ENCODE measurements around the gene DNHD1. TPM values are rescaled to one million over a fixed set of nuclear protein-coding genes. Genes with fewer than 3 reads are reported as not detected.

DNHD1 gene
- total RNA-seq, 1 donor from 2014 or later = 6.6 TPM

DNA sequence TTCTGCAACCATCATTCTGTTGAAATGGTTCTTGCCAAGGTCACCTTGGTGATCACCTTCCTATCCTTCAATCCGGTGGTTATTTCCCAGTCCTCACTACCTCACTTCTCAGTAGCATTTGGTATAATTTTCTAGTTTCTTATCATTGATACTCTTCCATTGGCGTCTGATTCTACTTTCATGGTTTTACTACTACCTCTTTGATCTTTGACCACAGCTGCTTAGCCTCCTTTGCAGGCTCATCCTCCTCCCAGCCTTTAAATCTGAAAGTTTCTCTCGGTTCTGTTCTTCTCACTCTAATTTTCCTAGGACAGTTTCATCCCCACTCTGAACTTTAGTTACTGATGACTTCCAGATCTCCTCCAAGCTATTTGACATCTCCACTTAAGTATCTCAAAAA is 10.8 kb upstream of the DNHD1 start:
- Mint-ChIP-seq H3K27ac (ENCODE audit: unreplicated experiment) (no peak overlapping the region), H3K9me3 (ENCODE audit: unreplicated experiment) (no peaks in the 10 kb centered on the region), H3K36me3 (ENCODE audit: unreplicated experiment) (peaks cover 21% of the 10 kb centered on the region), H3K27me3 (ENCODE audit: unreplicated experiment) (no peaks in the 10 kb centered on the region), H3K4me3 (ENCODE audit: unreplicated experiment) (no peak overlapping the region), H3K4me1 (ENCODE audit: unreplicated experiment) (peaks cover 14% of the 10 kb centered on the region)
- TF ChIP-seq, protein P1, sequence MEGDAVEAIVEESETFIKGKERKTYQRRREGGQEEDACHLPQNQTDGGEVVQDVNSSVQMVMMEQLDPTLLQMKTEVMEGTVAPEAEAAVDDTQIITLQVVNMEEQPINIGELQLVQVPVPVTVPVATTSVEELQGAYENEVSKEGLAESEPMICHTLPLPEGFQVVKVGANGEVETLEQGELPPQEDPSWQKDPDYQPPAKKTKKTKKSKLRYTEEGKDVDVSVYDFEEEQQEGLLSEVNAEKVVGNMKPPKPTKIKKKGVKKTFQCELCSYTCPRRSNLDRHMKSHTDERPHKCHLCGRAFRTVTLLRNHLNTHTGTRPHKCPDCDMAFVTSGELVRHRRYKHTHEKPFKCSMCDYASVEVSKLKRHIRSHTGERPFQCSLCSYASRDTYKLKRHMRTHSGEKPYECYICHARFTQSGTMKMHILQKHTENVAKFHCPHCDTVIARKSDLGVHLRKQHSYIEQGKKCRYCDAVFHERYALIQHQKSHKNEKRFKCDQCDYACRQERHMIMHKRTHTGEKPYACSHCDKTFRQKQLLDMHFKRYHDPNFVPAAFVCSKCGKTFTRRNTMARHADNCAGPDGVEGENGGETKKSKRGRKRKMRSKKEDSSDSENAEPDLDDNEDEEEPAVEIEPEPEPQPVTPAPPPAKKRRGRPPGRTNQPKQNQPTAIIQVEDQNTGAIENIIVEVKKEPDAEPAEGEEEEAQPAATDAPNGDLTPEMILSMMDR (IDR thresholded peaks at IDR 0.05) = no peak
- no peak for DNase-seq (ENCODE audit: extremely low spot score, unreplicated experiment)

DNA sequence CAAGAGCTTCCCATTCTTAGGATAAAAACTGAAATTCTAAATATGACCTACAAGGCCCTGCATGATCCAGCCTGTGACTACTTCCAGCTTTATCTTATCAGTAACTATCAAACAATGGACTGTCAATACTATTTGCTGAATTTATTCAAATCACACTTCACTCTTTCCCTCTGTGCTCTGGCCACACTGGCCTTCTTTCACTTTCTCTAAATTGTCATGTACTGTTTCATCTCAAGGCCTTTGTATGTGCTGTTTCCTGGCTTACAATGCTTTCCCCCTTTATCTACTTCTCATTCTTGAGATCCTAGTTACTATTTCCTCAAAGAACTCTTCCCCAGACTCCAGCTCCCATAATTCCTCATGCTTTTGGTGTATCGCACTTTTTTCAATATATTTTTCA is 10.1 kb upstream of the DNHD1 start:
- H3K9me3 Mint-ChIP-seq (ENCODE audit: unreplicated experiment) = no peaks in the 10 kb centered on the region
- peaks cover 14% of the 10 kb centered on the region for H3K4me1 Mint-ChIP-seq (ENCODE audit: unreplicated experiment)
- no peaks in the 10 kb centered on the region for H3K27me3 Mint-ChIP-seq (ENCODE audit: unreplicated experiment)
- TF ChIP-seq, protein P1 (IDR thresholded peaks at IDR 0.05) = no peak
- DNase-seq (ENCODE audit: extremely low spot score, unreplicated experiment) = no peak
- no peak overlapping the region for H3K4me3 Mint-ChIP-seq (ENCODE audit: unreplicated experiment)
- H3K36me3 Mint-ChIP-seq (ENCODE audit: unreplicated experiment) = peaks cover 21% of the 10 kb centered on the region
- H3K27ac Mint-ChIP-seq (ENCODE audit: unreplicated experiment) = no peak overlapping the region

DNA sequence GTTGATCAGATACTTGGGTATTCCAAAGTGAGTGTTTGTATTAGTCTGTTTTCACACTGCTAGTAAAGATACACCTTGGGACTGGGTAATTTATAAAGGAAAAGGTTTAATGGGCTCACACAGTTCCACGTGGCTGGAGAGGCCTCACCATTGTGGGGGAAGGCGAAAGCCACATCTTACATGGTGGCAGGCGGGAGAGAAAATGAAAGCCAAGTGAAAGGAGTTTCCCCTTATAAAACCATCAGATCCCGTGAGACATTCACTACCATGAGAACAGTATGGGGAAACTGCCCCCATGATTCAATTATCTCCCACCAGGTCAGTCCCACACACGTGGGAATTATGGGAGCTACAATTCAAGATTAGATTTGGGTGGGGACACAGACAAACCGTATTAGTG is 8.7 kb upstream of the DNHD1 start:
- TF ChIP-seq, protein P1 (IDR thresholded peaks at IDR 0.05) = no peak
- Mint-ChIP-seq H3K27me3 (ENCODE audit: unreplicated experiment) (no peaks in the 10 kb centered on the region), H3K36me3 (ENCODE audit: unreplicated experiment) (peaks cover 10% of the 10 kb centered on the region), H3K4me1 (ENCODE audit: unreplicated experiment) (peaks cover 3% of the 10 kb centered on the region), H3K27ac (ENCODE audit: unreplicated experiment) (no peak overlapping the region), H3K4me3 (ENCODE audit: unreplicated experiment) (no peak overlapping the region), H3K9me3 (ENCODE audit: unreplicated experiment) (no peaks in the 10 kb centered on the region)
- DNase-seq (ENCODE audit: extremely low spot score, unreplicated experiment) = no peak

DNA sequence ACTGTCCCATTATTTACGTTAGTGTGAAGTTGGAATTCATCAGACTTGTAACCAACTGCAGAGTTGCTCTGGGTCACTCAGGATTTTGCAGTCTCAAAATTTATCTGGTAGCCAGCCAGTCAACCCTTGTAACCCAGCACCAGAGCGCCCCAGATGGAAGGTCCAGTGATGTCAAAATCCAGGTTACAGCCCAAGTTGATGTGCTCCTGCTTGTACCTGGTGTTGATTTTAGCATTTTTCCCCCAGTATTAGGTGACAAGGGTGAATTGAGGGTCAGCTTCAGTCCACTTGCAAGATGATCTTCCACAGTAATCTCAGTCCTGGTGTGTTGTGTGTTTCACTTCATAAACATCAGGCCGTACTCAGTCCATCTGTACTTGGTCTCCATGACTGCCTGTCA is 8.3 kb upstream of the DNHD1 start:
- H3K36me3 Mint-ChIP-seq (ENCODE audit: unreplicated experiment) = peaks cover 10% of the 10 kb centered on the region
- no peaks in the 10 kb centered on the region for H3K27me3 Mint-ChIP-seq (ENCODE audit: unreplicated experiment)
- H3K4me3 Mint-ChIP-seq (ENCODE audit: unreplicated experiment) = no peak overlapping the region
- H3K9me3 Mint-ChIP-seq (ENCODE audit: unreplicated experiment) = no peaks in the 10 kb centered on the region
- DNase-seq (ENCODE audit: extremely low spot score, unreplicated experiment) = no peak
- TF ChIP-seq, protein P1 (IDR thresholded peaks at IDR 0.05) = no peak
- H3K4me1 Mint-ChIP-seq (ENCODE audit: unreplicated experiment) = no peaks in the 10 kb centered on the region
- no peak overlapping the region for H3K27ac Mint-ChIP-seq (ENCODE audit: unreplicated experiment)

DNA sequence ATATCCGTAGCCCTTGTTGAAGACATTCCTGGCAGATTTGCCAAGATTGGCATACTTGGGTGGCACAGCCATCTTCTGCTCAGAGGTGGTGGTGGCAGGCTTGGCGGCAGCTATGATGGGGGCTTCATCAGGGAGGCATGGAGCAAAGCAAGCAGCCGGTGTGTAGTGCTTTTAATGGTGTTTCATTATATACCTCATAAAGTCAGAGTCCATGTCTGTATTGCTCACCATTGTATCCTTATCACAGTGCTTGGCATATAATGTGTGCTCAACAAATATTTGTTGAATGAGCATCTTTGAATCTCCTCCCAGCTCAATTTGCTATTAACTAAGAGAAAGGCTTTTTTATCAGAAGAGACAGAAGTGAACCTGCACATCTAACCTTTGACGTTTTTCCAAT is 7.8 kb upstream of the DNHD1 start:
- TF ChIP-seq, protein P1 (IDR thresholded peaks at IDR 0.05) = no peak
- Mint-ChIP-seq H3K9me3 (ENCODE audit: unreplicated experiment) (no peaks in the 10 kb centered on the region), H3K27ac (ENCODE audit: unreplicated experiment) (no peak overlapping the region), H3K4me1 (ENCODE audit: unreplicated experiment) (no peaks in the 10 kb centered on the region), H3K4me3 (ENCODE audit: unreplicated experiment) (no peak overlapping the region), H3K27me3 (ENCODE audit: unreplicated experiment) (no peaks in the 10 kb centered on the region), H3K36me3 (ENCODE audit: unreplicated experiment) (peaks cover 10% of the 10 kb centered on the region)
- no peak for DNase-seq (ENCODE audit: extremely low spot score, unreplicated experiment)
